OCI-M2 (cell line): ENCODE results near the gene CRP.
"Not testable (repeated sequence)": the region's sequence is repeated elsewhere in the genome, so short reads cannot be mapped to it uniquely, and the experiment has no call there.

Experiments used
- DNase-seq: peaks from one replicate; lab custom pipeline; 2025; ENCODE audit not compliant: unreplicated experiment; lab: John Stamatoyannopoulos, UW

Gene CRP, protein sequence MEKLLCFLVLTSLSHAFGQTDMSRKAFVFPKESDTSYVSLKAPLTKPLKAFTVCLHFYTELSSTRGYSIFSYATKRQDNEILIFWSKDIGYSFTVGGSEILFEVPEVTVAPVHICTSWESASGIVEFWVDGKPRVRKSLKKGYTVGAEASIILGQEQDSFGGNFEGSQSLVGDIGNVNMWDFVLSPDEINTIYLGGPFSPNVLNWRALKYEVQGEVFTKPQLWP

DNA sequence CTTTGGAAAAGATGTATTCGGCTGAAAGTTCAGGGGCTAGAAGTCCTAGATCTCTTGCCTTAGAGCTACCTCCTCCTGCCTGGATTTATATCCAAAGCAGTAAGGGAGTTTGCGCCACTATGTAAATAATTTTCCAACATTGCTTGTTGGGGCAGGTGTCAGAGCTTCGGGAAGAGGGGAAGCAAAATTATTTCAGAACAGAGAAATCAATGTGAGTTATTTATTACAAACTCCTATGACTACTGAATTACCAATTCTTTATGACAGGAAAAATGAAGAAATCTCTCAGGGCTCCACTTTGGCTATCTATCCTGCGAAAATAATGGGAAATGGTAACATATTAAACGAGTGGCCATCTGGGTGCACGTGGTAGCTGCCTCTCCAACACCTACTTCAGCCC is at the start of gene CRP:
TSS of gene CRP (minus strand) at position 61 of the 400 bp plus-strand sequence. CDS start 104 bp downstream, outside the sequence.
- no peak for DNase-seq

DNA sequence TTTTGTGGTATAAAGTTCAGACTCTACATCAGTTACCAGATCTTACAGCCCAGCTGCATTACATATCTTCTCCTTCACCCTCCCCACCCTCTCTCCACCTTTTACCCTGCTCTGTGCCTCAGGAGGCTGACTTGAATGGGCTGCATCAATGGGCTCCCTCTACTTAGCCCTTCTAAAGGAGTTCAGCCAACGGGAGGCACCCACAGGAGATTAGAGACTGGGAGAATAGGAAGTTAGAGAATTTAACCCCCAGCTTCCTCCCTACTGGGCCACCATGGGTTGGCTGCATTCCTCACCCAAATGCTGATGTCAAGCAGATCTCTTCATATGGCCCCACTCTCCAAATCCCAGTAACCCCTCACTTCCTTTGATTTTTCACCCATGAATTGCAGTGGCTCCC is 49.3 kb upstream of the CRP start:
- DNase-seq, result no peak

DNA sequence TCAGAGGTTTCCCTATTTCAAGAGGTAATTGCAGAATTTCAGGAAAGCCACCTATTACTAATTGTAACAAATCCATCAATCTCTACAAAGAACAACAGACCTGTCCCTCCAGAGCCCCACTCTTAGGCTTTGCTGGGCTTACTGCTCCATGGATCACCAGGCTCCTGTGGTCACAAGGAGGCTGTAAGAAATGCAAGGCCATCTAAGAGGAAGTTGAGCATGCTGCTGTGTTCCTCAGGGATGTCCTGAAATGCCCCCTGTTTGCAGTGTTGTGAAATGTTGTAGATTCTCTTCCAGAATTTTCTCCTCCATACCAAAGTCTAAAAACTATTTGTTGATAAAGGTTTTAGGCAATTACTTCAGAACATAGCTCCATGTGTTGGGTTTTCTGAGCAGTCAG is 42.0 kb upstream of the CRP start:
- DNase-seq, result no peak

DNA sequence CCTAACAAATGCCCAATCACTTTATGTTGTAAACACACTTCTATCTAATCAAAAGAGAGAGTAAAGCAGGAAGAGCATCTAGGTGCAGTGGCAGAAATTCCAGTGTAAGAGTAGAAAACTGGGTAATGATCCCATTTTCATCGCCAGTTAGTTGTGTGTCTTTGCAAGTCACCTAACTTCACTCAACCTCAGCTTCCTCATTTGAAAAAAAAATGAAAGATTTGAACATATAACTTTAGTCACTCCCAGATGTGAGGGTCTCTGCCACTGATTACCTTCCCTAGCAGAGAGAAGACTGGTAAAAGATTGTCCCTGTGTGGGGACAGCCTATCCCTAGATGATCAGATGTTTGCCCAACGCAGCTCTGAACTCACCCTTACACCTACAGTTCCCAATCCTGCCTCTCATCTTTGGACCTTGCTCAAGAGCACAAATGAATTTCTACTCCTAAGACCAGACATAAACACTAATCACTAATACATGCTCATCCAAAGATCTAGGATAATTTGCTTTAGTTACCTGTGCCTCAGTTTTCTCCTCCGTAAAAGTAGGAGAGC is 41.1 kb upstream of the CRP start:
- DNase-seq, result no peak

DNA sequence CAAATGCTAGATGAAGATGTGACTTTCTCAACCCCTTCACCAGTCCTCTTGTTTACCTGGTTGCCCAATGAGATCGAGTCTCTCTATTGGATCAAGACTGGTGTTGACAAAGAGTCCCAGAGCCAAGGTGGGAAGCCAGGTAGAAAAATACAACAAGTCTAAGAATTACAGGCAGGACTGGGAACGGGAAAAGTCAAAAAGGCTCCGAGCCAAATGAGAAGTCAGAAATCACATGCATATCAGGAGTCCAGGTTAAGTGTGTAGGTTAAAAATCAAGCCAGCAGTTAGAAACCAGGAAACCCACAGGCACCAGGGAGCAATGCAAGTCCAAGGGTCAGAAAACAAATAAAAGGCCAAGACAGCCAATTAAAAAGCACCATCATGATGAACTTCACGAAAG is 39.0 kb upstream of the CRP start:
- no peak for DNase-seq

DNA sequence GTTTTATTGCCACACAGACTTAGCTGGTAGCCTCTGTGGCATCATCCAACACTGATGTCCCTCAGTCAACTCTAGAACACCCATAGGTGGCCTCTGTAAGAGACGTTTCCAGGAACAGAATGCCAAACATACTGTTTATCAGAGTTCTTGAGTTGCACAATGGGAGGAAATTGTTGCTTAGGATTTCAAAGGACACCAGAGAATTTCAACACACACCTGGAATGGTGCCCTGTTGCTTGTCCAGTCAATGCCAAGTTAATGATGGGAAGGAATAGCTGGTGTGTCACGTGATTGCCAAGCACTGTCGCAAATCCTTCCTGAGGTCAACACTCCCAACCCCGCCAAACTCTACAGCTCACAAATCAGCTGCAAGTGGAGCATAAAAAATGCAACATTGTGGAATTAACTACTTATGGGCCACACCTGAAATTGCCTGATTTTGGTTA is 37.8 kb upstream of the CRP start:
- no peak for DNase-seq

DNA sequence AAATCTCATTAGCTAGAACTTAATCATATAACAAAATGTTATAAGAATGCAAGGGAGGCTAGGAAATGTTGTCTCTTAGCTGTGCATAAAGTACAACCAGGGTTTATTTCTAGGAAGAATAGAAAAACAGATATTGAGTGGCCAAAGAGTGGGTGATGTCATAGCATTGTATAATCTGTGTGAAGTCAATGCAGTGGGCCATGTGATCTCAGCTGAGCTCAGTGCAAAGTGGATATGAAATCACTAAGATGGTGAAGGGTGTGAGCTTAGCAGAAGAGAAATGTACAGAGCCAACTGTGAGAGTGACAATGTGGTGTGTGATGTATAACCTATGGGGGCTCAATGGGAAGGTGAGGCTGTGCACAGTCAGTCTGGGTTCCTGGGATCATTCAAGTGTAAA is 36.6 kb upstream of the CRP start:
- no peak for DNase-seq

DNA sequence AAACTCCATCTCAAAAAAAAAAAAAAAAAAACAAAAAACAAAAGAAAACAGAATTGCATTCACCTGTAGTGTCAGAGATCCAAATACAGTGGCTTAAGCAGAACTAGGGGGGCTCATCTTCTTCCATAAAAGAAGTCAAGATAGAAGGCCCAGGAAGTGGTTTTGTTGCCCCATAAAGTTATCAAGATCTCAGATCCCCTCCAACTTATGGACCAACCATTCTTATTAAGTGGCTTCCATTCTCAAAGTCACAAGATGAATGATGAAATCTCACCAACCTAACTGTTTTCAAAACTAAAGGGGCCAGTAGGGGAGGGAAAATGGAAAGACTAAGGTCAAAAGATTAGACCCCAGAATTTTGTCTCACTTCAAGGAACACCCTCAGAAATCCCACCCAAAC is 36.2 kb upstream of the CRP start:
- DNase-seq, result no peak

DNA sequence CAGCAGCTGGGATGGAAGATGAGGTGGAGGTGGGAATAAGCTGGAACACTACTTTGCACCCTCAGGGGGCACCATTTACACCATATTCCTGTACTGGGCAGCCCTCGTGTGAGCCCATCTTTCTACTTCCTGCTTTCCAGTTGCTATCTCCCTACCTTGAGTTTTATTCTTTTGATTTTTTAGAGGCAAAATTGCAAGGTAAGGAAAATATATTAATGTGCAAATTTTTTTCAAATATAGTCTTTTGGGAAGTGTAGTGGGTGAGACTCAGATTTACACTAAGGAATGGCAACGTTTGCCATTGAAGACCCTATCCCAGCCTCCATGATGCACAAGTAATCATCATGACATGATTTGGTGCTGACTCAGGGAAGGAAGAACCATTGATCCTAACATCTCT is 35.2 kb upstream of the CRP start:
- DNase-seq, result no peak

DNA sequence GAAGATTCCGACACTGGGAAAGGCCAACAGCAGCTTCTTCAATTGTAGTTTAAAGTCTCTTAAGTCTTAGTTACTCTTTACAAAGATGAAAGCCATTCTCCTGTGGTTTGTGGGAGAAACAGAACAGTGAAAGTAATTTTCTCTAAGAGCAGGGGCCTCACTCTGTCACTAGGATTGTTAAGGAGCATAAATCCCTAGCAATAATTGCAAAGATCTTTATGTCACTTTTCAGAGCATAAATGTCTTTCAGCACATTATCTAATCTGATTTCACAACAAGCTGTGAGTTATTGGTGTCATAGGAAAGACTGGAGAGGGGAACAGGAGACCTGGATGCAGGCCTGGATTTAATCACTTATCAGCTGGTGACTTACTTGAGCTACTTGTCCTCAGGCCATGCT is 34.0 kb upstream of the CRP start:
- no peak for DNase-seq

DNA sequence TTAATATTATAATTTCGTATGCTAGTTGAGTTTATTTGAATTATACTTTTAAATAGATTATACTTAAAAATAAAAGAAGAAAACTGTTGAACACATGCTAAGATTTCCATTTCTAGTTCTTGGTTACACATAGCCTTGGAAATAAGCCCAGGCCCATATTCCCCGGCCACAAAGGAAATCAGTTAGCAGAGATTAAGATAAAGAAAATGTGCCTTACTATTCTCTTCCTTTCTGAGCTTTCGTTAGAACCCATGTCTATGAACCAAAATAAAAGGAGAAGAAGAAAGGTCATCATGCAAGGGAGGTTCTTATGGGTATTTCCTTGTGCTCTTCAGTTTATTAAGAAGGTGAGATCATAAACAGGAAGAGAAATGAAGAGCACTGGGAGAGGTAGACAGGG is 32.3 kb upstream of the CRP start:
- DNase-seq, result no peak

DNA sequence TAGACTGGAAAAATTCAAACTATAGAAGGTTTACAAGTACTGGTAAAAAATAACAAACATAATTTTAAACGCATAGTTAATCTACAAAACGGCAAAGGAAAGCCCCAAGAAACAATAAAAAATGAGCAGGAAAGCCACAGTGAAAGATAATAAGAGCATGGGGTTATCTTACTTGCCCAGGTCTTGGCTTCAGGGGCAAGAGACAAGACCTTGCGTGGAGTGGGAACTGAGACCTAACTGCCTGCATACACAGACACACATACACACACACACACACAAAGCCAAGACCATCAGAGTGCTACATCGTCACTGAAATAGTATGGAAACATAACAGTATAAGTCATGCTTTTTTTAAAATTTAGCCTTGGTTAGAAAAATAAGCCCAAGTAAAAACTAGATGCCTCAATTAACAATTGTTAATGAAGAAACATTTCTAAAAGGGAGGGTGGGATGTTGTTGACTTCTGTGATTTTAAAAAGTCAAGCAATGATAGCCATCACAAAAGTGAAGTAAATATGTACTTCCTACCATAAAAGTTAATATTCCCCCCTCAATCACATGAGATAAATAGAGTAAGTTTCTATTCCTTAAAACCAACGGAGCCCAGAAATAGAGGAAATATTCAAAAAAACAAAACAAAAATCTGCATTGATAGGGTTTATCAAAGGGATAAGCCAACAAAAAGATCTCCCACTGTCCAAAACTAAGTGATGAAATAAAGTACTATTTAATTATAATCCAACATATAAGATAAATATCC is 29.4 kb upstream of the CRP start:
- no peak for DNase-seq

DNA sequence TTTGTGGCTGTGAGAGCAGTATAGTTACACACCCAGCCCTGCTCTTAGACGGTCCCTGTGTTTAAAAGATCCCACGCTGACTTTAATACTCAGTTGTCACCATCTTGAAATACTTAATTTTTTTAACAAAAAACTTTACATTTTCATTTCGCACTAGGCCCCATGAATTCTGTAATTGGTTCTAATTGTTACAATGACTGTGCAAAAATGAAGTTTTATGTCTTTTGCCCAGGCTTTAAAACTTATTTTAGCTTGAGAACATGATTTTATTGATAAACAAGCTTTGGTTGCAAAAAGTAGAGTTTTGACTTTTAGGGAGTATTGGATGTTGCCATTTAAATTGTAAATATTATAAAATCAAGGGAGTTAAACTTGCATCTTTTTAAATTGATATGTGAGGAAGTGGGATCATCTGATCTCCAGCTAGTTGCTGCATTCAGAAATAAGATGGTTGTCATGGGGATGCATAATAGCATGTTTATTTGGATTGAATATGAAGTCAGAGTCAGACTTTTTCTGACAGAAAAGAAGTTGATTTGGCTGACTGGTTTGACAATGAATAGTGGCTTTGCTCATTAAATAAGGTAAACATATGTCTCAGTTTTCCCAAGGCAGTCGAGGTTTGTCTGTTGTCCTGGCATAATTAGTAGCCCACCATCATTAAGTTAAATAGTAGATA is 23.0 kb upstream of the CRP start:
- DNase-seq, result no peak

DNA sequence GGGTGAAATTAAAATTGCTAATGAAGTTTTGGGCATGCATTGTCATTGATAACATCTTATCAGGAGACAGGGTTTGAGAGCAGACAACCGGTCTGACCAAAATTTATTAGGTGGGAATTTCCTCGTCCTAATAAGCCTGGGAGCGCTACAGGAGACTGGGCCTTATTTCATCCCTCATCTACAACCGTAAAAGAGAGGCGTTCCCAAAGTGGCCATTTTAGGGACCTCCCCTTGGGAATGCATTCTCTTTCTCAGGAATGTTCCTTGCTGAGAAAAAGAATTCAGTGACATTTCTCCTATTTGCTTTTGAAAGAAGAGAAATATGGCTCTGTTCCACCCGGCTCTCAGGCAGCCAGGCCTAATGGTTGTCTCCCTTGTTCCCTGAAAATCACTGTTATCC is 8.8 kb upstream of the CRP start:
- not testable (repeated sequence) for DNase-seq

DNA sequence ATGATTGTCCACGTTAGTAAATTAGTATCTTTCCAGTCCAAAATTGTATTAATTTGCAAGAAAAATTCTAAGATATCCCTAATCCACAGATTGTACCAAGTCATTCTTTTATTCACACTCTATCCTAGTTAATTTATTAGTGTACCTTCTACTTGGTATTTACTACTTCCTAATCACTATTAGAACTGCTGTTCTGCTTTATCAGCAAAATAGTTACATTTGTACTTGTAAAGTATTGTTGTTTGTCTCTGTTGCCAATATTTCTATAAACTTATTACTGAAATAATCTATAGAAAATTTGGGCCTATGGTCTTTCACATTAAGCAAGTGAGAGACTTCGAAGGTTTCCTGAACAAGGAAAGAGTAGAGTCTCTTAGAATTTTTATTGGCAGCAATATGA is 5.6 kb upstream of the CRP start:
- DNase-seq, result no peak

DNA sequence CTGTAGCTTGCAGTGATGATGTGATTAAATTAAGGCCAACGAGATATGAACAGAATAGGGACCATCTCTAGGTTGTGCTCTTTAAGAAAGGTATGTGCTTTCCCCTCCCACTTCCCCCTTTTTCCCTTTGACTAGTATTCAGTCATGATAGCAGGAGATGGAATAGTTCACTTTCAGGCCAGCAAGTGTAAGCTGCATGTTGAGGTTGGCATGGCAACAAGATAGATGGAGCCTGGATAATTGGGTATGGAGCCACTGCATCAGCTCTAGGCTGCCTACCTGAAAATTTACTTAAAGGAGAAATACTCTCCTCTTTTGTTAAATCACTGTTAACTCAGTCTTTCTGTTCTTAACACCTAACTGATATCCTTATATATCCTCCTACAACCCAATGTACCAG is 1.5 kb upstream of the CRP start:
- no peak for DNase-seq

DNA sequence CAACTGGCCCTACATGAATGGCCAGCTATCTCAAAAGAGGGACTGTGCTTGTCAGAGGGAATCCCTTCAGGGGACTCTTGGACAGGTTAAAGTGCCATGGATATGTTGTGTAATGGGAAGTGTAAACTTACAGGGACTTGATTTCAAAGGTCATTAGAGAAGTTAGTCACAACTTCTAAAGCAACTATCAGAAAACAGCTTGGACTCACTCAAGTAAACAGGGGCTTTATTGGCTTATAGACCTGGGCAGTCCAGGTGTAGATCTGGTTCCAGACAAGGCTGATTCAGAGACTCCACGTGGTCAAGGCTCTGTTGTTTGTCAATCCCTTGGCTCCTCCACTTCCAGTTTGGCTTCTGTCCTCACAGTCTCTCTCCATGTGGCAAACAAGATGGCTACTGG is 2.3 kb downstream of the CRP start:
- no peak for DNase-seq

DNA sequence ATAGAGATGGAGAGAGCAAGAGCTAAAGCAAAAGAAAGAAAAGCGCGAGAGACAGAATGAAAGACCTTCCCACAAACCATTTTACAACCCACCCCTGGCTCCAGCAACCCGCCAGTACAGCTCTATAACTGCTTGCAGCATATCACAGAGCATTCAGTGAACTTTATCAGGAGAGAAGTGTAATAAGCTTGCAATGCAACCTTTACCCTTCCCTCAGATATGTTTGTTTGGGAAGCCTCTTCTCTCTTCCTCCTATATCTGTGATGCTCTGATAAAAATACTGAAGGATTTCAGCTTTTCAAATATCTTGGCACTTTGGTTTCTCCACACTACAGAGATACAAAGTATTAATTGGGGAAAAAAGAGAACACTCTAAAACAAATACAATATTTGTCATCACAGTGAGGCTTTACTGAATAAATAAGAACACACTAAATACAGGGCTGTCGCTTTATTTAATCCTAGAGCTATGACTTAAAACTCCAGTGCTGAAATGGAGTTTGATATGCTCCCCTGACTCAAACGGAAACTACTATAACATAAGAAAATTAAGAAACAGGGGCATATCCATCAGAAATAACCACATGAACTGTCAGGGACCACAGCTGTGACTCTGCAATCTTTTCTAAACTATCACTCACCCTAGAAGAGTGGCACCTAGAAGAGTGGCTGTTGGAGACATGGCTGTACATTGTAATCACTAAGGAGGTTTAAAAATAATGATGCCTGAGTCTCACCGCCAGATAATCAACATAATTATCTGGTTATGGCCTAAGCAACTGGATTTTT is 6.7 kb downstream of the CRP start:
- DNase-seq, result no peak

DNA sequence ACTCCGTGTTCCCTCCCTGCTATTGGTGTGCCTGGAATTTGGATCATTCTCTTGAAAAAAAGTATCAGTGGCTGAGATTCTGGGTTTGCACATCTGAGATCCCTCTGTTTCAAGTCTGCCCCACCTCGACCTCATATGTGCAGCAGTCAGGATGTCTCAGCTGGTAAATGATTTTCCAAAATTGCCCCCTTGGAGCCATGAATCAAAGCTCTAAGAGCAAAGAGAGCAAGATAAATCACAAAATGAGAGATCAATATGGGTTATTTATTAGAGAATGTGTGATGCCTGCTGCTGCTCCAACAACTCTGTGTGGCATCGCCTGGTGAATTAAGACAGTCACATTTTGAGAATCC is 8.5 kb downstream of the CRP start:
- no peak for DNase-seq

DNA sequence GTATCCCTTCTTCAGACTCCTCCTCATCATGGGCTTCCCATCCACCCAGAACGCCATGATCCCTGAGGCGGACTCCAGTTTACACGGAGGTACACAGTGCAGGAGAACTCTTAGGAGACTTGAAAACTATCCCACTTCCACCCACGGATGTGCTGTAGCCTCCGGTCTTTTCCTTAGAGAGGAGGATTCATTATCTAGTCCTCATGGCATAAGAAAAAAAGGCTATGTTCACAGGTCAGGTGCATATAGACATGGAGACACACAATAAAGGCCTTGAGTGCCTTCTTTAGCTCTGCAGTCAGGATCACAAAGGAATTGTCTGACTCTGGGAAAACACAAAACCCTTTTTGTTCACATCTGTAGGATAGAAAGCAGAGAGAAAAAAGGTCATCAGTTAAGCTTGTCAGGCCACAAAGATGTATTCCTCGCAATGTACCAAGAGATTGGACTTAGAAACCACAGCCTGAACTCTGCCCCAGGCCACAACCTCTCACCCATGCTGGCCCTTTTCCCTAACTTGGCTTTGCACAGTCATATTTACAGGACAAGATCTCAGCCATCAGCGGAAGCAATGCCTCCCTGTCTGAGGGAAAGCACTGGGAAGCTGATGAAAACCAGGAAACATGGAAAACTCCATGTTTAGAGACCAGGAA is 9.0 kb downstream of the CRP start:
- DNase-seq, result no peak

DNA sequence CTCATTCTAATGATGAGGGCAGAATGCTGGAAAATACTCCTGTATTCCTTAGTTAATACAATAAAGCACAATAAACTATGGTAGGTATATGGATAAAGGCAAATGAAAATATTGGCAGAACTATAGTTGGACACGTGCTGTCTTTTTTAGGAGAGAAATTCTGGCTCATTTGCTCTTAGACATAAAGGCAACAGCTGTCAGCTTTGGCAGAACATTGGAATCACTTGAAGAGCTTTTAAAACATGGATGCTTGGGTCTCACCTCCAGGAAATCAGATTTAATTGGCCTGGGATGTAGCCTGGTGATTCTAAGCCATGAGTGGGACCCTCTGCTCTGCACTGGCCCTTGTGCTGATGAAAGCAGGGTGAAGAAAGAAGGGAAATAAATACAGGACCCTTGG is 9.9 kb downstream of the CRP start:
- no peak for DNase-seq
